Measurements from ENCODE around the gene RPS19.
A peak's percentile ranks its signal among the peaks of the same experiment; 100 is the strongest.

Gene RPS19

DNA sequence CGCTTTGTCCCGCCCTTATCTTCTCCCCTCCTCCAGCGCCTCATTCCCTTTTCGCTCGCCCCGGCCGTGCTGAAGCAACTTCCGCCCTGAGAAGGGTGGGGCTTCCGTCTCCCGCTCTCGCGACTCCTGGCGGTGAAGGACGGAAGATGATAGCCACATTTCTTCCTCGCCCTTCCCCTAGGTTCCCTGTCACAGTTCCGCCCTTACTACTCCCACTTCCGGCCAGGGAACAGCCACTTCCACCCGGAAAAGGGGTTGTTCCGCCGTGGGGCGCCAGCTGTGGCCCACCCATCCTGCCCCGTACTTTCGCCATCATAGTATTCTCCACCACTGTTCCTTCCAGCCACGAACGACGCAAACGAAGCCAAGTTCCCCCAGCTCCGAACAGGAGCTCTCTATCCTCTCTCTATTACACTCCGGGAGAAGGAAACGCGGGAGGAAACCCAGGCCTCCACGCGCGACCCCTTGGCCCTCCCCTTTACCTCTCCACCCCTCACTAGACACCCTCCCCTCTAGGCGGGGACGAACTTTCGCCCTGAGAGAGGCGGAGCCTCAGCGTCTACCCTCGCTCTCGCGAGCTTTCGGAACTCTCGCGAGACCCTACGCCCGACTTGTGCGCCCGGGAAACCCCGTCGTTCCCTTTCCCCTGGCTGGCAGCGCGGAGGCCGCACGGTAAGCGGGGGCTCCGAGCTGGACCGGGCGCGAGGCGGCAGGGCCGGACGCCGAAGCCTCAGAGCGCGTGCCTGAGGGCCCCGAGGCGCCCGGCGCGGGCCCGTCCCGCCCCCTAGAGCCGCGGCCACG, at the start of gene RPS19:
RPS19 (plus strand) TSS at position 638 of the 801 bp plus-strand sequence. CDS start 520 bp downstream, outside the sequence.
- peak; percentile 99 for DNase-seq

DNA sequence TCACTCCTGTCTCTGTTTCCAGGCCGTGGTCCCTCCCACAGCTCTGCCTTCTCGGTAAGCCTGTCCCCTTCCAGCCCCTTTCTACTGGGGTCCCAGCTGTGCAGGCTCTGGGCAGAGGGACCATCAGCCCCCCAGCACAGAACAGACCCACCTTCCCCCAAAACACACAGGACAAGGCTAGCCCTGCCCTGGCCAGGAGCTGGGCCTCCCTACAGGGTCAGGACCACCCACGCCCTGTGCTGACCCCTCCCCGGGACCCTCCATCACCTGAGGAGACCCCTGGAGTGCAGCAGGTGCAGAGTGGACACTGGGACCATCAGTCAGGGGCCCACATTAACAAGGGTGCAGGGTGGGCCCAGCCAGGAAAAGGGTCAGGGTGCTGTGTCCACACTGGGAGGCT, 49.8 kb upstream of the RPS19 start:
- no peak for DNase-seq

DNA sequence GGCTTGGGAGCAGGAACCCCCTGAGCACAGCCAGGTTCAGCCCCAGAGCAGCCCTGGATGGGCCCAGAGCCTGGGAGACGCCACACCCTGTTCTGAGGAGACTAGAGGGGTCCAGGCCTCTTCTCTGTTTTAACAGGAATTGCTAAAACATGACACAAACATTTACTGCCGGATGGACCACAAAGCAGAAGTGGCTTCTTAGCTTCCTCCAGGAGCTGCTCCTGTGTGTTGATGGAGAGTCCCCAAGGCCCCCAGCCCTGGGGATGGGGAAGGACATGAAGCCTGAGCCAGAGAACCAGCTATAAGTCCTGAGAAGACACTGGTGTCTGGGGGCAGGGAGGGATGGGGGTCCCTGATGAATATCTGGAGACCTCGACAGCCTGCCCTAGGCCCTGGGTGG, 49.0 kb upstream of the RPS19 start:
- DNase-seq, result no peak

DNA sequence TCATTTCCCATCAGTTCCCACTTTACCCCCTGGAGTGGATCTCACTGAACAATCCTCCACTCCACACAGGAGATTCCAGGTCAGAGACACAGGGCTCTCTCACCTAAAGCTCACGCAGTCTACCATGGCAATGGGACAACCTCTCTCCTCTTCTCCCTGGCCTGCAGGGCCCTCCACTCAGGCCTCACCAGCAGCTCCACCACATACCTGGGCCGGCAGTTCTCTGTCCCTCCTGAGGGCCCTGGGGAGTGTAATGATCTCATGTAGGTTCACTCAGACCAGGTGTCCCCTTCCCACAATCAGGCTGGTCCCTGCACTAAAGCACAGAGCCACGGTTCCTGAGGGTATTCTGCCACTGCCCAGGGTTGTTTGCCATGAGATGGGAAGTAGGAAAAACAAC, 48.1 kb upstream of the RPS19 start:
- no peak for DNase-seq

- DNase-seq, result no peak
Observed at GRCh38 chr19:41813911-41814310, 46.1 kb upstream of the RPS19 start.

DNA sequence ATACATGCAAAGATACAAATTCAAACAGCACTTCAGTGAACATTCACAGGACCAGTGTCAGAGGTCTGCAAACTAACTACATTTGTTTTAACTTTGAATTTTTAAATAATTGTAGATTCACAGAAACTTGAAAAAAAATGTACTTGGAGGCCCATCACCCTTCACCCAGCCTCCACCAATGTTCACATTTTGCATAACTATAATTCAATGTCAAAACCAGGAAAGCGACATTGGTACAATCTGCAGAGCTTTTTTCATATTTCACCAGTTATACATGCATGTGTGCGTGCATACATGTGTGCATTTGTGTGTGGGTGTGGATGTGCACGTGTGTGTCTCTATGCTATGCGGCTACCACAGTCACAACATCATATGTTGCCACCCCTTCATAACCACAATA, 44.8 kb upstream of the RPS19 start:
- no peak for DNase-seq

DNA sequence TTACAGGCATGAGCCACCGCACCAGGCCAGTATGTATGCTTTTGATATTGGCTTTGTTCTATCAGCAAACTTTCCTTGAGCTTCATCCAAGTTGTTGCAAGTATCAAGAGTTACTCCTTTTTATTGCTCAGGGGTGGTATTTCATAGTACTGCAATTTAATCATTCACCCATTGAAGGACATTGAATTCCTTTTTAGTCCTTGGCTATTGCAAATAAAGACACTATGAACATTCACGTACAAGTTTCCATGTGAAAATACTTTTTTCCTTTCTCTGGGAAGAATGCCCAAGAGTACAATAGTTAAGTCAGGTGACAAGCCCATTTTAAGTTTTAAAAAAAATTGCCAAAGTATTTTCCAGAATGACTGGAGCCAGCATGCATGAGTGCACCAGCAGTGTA, 43.3 kb upstream of the RPS19 start:
- DNase-seq, result no peak

DNA sequence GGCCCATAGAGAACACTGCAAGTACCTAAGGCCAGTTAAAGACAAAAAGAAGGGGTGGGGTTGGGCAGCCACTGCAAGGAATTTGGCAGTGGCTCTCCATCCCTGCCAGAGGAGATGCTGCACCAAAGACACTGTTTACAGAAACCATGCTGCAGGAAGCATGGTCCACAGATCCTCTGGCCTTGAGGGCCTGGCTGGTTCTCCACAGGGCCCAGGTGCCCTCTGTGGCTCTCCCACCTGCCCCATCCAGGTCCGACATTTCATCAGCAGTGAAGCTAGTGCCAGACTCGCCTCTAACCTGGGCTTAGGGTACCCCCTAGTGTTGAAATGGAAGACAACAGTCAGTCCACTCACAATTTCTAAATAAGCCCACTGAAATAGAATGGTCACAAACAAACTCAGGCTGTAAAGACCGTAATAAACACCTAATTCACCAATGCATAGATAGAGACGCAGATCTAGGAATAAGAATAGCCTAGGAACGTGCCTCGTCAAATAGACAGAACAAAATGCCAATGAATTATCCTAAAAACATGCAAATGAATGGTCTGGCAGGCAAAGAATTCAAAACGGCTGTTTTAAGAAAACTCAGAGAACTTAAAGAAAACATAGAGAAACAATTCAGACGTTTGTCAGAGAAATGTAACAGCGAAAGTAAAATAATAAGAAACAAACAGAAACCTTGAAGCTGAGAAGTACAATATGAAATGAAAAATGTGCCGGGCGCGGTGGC, 38.9 kb upstream of the RPS19 start:
- DNase-seq, result peak; percentile 66

DNA sequence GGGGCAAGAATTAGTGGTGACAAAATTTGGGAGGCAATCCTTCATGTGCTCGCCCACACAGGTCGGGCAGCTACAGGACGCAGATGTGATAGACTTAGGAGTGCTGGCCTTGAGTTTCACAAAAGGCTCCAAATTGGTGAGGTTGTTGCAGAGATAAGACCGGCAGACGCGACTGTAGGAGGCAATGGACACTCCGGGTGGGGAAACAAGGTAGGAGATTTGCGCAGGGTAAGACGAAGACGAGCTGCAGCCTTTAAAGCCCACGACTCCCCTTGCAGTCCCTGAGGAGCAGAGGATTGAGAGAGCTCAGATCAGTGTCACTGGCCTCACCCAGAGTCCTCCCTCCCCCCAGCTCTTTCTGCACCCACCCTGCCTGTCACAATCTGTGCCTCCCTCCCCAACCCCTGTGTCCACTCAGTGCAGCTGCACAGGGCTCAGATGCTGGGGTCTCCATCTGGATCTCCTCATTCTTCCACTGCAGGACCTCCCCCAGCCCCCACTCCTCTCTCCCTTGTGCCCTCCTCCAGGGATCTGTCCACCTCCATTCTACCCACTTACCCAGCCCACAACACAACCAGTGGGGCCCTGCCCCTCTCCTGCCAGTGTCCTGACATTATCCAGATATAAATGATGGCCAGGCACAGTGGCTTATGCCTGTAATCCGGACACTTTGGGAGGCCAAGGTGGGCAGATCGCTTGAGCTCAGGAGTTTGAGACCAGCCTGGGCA, 21.9 kb upstream of the RPS19 start:
- DNase-seq, result peak; percentile 50

DNA sequence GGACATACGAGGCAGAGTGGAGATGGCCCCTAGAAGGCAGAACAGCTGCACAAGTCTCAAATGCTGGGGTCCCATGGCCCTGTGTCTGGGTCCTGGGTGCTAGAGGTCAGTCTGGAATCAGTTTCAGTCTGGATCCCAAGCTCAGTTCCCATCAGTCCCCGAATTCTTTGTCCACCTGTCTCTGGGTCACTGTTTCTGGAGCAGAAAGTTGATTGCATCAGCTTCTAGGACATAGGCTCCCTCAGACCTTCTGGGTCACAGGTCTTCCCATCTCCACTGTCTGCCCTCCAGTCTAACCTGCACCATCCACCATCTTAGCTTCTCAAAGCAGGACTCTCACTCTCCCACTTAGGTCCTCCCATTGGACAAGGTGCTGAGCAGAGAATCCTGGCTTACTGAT, 20.8 kb upstream of the RPS19 start:
- DNase-seq, result no peak

- DNase-seq, result peak; percentile 22
Observed at GRCh38 chr19:41843371-41843770, 16.7 kb upstream of the RPS19 start.

GRCh38 chr19:41844601-41845000, 15.5 kb upstream of the RPS19 start, which contains the start of gene LYPD4:
Gene LYPD4 (minus strand): TSS chr19:41844683. CDS start chr19:41839285, 5,398 bp downstream.
- DNase-seq, result peak; percentile 54

DNA sequence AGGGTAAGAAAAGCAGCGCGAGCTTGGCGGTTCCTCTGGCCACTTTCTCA, 15.2 kb upstream of the RPS19 start, which contains the start of gene DMRTC2:
DMRTC2 (plus strand) TSS at position 42 of the 50 bp plus-strand sequence. CDS start 2,387 bp downstream, outside the sequence.
- DNase-seq, result no peak

GRCh38 chr19:41845051-41845590, 14.9 kb upstream of the RPS19 start:
- no peak for DNase-seq

- peak; percentile 47 for DNase-seq
Observed at GRCh38 chr19:41847351-41848105, 12.5 kb upstream of the RPS19 start.

GRCh38 chr19:41848666-41849065, 11.4 kb upstream of the RPS19 start:
- DNase-seq, result peak; percentile 56

DNA sequence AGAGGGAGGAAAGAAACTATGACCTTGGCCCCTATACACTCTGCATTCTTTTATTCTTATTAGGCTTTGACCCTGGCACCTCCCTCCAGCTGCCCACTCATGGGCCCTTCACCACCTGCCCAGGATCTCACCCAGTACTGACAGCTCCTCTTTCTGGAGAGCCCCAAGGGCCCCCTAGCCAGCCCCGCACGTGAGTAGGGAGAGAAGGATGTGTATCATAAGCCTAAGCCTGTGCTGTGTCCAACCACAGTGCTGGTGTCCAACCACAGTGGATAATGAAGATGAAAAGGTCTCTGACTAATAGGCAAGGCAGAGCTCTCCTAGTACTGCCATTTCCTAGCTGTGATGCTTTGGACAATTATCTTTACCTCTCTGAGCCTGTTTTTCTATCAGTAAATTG, 11.0 kb upstream of the RPS19 start:
- peak; percentile 50 for DNase-seq

- DNase-seq, result no peak
Observed at GRCh38 chr19:41850381-41850780, 9.7 kb upstream of the RPS19 start.

- no peak for DNase-seq
Observed at GRCh38 chr19:41851456-41851855, 8.6 kb upstream of the RPS19 start.

- no peak for DNase-seq
Observed at GRCh38 chr19:41853344-41853743, 6.7 kb upstream of the RPS19 start.

- no peak for DNase-seq
Observed at GRCh38 chr19:41853768-41854167, 6.3 kb upstream of the RPS19 start.

- no peak for DNase-seq
Observed at GRCh38 chr19:41859213-41859617, 840 bp upstream of the RPS19 start.

Data from activated effector memory CD4-positive, alpha-beta T cell treated with anti-CD3 and anti-CD28 coated beads, Interleukin-2, amount 50 U/mL, for 16 hours (primary cell).